CD4-positive, alpha-beta T cell treated with Interleukin-4 for 4 hours (primary cell): Measurements from ENCODE around the gene ROPN1B.

Source experiments
- DNase-seq: peaks from one replicate; pipeline ENCODE4 v3.0.0-alpha.2; 2020

ROPN1B gene

DNA sequence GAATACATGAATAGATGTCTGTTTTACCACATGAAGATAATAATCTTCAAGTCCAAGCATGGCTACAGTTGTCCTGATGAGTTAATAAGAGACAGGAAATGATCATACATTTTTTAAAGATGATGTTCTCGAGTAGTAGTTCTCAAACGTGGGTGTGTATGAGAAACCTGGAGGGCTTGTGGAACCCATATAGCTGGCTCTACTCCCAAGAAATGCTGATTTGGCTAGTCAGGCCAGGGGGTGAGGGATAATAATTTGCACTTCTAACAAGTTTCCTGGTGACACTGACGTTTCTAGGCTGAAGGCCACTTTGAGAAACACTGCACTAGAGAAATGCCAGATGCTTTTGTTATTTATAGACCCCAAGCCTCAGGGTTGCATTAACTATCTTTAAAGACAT is 37.0 kb downstream of the ROPN1B start:
- no peak for DNase-seq

- no peak for DNase-seq
Observed at GRCh38 chr3:126008219-126008618, 39.2 kb downstream of the ROPN1B start.

DNA sequence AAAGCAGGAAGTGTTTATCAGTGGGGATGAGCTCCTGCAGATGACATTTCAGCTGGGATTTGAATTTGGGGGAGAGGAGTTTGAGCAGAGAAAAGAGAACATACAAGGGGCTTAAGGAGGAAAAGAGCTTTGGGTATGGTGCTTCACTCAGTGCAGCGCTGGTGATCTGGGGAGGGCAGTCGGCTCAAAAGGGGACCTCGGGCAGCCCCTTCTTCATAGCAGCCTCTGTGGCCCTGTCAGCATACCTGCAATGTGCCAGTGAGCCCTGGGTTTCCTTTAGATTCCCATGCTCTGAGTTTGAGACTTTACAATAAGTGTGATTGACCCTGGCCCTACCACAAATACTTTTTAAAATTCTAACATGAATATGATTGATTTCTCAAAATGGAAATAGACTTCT is 40.2 kb downstream of the ROPN1B start:
- no peak for DNase-seq

DNA sequence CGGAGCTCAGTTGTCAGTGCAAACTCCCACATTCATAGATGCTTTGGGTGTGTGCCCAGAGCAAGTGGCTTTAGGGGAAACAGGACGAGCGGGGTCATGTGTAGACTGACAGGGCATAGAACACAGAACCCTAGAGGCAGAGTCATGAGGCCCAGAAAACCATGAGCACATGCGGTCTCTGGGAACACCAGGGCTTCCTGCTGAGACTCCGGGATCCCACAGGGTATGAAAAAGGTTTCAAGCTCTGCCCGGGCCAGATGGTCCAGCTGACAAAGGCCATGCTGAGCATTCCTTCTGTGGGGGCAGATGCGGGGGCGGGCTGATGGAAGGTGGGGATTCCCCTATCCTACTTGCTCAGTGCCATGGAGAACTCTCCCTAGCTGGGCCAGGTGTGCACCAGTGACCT is 44.8 kb downstream of the ROPN1B start:
- DNase-seq: no peak

DNA sequence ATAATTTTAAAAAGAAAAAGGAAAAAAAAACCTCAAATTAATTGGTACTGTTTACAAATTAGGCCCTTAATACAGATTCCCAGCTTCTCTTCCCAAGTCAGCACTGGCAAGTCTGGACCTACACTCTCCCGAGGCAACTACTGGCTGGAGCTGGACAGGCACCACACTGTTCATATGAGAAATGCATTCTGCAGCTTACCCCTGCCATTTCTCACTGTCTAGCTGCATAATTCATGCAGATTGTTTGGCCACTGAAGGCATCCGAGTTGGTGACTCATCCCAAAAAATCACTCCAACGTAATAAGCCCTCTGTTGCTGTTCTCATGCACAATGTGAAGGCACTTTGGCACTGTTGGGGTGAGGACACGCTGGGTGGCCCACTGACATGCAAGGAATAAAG is 45.3 kb downstream of the ROPN1B start:
- DNase-seq: no peak

GRCh38 chr3:126015075-126015474 is 46.1 kb downstream of the ROPN1B start:
- DNase-seq: no peak

DNA sequence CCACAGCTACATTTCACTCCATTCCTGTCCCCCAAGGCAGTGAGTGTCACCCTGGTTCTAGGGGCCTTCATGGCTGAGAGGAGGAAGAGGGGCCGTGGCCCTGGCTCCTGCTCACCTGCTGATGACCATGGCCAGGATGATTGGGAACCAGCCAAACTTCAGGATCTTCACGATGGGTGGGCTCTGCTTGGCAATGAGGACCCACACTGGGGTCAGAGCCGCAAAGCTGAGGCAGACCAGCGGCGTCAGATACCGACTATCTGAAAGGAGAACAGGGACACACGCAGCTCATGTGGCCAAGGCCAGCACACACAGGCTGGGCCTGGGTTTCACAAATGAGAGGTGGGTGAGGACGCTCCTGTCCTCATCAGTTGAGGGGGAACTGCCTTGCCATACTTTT is 47.6 kb downstream of the ROPN1B start:
- DNase-seq: no peak

GRCh38 chr3:126017362-126017761 is 48.4 kb downstream of the ROPN1B start:
- DNase-seq: no peak

GRCh38 chr3:126018545-126018944 is 49.6 kb downstream of the ROPN1B start:
- no peak for DNase-seq

DNA sequence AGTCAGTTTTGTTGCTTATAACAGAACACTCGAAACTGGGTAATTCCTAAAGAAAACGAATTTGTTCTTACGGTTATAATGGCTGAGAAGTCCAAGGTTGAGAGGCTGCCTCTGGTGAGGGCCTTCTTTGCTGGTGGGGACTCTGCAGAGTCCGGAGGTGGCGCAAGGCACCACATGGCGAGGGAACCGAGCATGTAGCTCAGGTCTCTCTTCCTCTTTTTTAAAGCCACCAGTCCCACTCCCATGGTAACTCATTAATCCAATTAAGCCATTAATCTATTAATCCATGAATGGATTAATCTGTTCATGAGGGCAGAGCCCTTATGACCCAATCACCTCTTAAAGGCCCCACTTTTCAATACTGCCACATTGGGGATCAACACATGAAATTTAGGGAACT is 50.0 kb downstream of the ROPN1B start:
- DNase-seq: no peak

- DNase-seq: no peak
Observed at GRCh38 chr3:126019683-126020082, 50.7 kb downstream of the ROPN1B start.

DNA sequence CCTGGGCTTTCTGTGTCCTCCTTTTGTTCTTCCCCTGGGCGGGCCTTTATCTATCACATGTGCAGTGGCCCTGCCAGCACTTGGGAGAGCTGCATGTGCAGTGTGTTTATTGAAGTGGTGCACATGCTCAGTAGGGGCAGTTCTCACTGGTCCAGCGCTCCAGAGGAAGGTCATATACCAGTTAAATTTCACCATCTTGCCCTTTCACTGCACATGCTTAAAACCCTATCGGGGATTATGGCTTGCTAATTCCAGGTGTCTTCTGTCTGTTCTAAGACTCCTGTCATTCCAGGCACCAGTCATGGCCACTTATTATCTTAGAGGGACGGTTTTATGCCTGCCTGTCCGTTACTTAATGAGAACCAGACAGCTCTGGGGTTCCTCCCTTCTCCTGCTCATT is 52.2 kb downstream of the ROPN1B start:
- DNase-seq: no peak

DNA sequence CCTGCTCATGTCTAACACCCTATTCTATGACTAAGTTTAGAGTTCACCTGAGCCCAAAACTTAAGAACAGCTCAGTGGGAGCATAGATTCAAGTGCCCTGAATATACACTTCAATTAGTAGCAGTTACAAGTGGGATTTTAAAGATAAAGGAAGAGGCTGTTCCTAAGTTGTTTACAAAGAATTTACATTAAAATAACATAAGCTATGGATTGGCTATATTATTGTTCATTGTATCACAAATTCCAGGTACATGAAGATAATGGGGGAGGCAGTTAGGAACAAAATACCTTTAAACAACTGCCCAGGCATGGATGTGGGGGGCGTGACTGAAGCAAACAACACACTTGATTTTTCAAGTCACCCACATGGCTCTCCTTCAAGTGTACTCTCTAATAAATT is 52.7 kb downstream of the ROPN1B start:
- DNase-seq: no peak

DNA sequence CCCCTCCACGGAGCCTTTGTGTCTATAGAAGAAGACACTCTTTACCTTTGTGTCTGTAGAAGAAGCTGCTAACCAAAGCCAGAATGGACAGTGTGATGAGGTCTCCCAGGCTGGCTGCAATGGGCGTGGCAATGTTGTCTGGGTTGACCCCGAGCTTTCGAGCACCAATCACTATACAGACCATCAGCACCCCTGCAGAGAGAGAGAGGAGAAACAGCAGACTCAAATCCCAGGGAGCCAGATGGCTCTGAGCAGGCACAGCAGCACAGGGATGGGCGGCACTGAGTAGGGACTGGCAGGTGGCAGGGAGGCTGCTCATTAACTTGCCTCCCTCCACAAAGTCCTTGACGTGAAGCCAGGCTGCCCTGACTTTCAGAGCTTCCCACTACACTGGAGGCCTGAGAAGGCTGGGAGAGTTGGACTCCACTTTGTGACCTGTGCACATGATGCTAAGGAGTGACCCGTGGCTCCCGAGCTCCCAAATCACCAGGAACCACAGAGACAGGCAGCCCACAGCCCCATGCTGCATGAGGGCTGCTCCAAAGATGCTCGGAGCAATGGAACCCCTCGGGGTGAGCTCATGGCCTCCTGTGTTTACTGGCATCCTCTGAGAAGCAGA is 53.9 kb downstream of the ROPN1B start:
- DNase-seq: no peak

DNA sequence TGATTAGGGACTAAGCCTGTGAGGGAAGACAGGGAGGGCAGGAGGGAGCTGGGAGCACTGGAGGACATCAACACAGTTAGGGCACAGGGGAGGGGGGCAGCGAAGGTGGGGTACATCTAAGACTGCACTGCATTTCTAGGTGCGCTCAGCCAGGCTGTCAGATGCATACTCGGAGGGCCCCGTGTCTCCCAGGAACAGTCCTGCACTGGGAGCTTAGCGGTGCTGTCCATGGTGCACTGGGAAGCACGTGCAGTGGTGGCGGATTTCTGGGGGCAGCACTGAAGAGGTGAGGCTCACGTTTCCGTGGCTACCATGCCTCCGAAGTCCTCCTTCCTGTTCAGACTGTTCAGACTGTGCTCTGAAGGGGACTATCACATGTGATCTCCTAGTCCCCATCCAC is 54.4 kb downstream of the ROPN1B start:
- DNase-seq: no peak

- no peak for DNase-seq
Observed at GRCh38 chr3:126024049-126024854, 55.3 kb downstream of the ROPN1B start.

GRCh38 chr3:126025116-126025729 is 56.2 kb downstream of the ROPN1B start:
- DNase-seq: no peak

DNA sequence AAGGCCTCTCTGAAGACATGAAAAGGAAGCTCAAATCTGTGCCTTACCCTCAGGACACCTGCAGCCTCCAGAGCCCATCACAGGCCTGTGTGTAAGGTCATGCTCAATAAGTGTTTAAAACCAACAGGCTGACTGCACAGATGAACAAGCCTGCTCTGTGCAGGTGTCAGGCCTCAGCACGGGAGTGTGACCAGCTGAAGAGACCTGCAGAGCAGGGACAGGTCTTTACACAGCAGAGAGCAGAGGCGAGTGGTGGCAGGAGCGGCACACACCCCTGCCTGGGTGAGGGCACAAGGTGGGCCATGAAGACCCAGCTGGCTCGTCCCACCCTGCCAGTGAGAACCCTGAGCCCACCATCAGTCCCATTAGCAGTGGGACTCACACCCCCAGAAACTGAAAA is 56.9 kb downstream of the ROPN1B start:
- DNase-seq: no peak

DNA sequence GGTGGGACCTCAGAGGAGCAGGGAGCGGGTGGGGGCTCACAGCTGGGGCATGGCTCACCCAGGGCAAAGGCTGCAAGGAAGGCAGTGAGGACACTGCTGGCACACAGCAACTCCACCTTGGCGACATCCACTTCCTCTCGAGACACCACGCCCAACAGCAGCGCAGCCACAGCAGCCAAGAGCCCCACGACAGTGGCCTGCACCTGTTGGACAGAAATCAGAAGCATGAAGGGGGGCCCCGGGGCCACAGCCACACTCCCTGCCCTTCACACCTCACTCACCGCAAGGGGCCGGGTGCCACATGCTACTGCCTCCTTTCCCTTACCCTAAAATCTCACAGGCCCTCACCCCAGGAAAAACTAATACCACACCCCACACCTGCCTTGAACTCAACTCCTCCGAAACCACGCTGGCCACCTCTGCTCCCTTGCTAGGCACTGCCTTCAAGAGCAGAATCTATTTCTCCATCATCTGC is 57.3 kb downstream of the ROPN1B start:
- peak; percentile 4 for DNase-seq

DNA sequence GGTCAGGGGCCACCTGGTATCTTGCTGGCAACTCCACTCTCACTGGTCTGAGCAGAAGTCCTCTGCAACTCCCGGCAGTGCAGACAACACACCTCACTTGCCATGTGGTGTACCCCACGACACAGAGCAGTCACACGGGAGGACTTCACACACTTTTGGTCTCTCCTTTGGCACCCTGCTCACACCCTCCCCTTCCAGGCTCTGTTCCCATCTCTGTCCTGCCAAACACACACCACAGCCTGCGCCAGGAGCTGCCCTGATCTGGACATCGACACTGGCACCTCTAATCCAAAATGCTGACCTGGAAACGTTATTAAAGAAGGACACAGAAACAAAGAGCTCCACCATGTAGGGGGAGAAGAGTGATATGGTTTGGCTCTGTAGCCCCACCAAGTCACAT is 57.8 kb downstream of the ROPN1B start:
- DNase-seq: no peak

GRCh38 chr3:126028096-126028495 is 59.1 kb downstream of the ROPN1B start:
- DNase-seq: no peak

- DNase-seq: no peak
Observed at GRCh38 chr3:126029241-126029640, 60.3 kb downstream of the ROPN1B start.

GRCh38 chr3:126030455-126030854 is 61.5 kb downstream of the ROPN1B start:
- DNase-seq: no peak

GRCh38 chr3:126031981-126032471 is 63.0 kb downstream of the ROPN1B start:
- no peak for DNase-seq
